GM10248 (cell line): Measurements from ENCODE around the gene MAP3K2.

Experiments
- CTCF ChIA-PET: fragments of 300-600 bp; sonication (Branson Sonifier 250); formaldehyde crosslinking; extraction: SDS; loops from one replicate; lab custom pipeline; 2021; ENCODE audit warnings: antibody characterized with exemption; lab: Yijun Ruan, JAX
- POLR2A ChIA-PET: fragments of 350-650 bp; sonication (Branson Sonifier 250); formaldehyde crosslinking; extraction: SDS; loops from one replicate; lab custom pipeline; 2020; ENCODE audit warnings: antibody characterized with exemption; lab: Yijun Ruan, JAX
- DNase-seq: peaks from one replicate; pipeline ENCODE4 v3.0.0; 2012; ENCODE audit errors: extremely low spot score
- TF ChIP-seq, protein P1 (sequence below): IDR thresholded peaks from 2 replicates; pipeline ENCODE4 v1.5.1; 2012; ENCODE audit warnings: mild to moderate bottlenecking, low read depth; ENCODE audit errors: extremely low read depth, missing control alignments, control extremely low read depth

The MAP3K2 gene

DNA sequence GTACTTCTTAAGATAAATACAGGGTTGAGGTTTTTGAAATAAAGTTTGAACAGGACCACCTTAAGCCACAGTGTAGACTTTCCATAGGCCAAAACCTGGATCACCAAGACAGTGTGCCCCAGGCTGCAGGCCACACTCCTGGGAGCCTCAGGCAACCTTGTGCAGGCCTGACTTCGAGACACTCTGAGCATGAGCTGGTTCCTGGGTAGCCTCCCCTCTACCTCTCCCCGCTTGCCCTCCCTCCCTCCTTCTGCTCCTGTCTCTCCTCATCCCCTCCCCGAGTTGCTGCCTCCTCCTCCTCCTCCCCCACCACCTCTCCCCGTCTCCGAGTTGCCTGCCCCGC is 19.9 kb upstream of the MAP3K2 start:
- ChIA-PET CTCF (interaction anchor here (1.1 kb wide), 1 partner anchor 17 kb away, joined by 3 read pairs; no protein-coding TSS in a partner anchor), POLR2A (no interaction called here)
- TF ChIP-seq, protein P1, sequence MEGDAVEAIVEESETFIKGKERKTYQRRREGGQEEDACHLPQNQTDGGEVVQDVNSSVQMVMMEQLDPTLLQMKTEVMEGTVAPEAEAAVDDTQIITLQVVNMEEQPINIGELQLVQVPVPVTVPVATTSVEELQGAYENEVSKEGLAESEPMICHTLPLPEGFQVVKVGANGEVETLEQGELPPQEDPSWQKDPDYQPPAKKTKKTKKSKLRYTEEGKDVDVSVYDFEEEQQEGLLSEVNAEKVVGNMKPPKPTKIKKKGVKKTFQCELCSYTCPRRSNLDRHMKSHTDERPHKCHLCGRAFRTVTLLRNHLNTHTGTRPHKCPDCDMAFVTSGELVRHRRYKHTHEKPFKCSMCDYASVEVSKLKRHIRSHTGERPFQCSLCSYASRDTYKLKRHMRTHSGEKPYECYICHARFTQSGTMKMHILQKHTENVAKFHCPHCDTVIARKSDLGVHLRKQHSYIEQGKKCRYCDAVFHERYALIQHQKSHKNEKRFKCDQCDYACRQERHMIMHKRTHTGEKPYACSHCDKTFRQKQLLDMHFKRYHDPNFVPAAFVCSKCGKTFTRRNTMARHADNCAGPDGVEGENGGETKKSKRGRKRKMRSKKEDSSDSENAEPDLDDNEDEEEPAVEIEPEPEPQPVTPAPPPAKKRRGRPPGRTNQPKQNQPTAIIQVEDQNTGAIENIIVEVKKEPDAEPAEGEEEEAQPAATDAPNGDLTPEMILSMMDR, result no peak
- DNase-seq, result no peak

DNA sequence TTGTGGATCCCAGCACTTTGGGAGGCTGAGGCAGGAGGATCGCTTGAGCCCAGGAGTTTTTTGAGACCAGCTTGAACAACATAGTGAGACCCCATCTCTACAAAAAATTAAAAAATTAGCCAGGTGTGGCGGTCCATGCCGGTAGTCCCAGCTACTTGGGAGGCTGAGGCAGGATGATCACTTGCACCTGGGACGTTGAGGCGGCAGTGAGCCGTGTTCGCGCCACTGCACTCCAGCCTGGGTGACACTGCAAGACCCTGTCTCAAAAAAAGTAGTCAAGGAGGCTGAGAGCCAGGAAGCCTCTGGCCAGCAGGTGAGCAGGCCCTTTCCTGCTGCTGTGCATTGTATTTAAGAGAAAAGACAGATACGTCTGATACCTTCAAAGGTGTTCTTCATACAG is 19.3 kb upstream of the MAP3K2 start:
- POLR2A ChIA-PET, result no interaction called here
- TF ChIP-seq, protein P1, result no peak
- CTCF ChIA-PET, result interaction anchor here (1.2 kb wide), 1 partner anchor 8 kb away, joined by 3 read pairs; no protein-coding TSS in a partner anchor

GRCh38 chr2:127406454-127406853 is 18.7 kb upstream of the MAP3K2 start:
- TF ChIP-seq, protein P1, result no peak
- no peak for DNase-seq
- POLR2A ChIA-PET, result no interaction called here
- CTCF ChIA-PET, result interaction anchor here (1.2 kb wide), 1 partner anchor 9 kb away, joined by 3 read pairs; no protein-coding TSS in a partner anchor

More for the DNA sequence above, 19.3 kb upstream of the MAP3K2 start:
- peak; percentile 4 for DNase-seq

GRCh38 chr2:127405255-127405610 is 17.5 kb upstream of the MAP3K2 start:
- DNase-seq, result no peak
- ChIA-PET CTCF (interaction anchor here (0.8 to 0.9 kb wide), 2 partner anchors 12 to 14 kb away, joined by 3 read pairs; no protein-coding TSS in a partner anchor), POLR2A (no interaction called here)
- TF ChIP-seq, protein P1, result no peak

DNA sequence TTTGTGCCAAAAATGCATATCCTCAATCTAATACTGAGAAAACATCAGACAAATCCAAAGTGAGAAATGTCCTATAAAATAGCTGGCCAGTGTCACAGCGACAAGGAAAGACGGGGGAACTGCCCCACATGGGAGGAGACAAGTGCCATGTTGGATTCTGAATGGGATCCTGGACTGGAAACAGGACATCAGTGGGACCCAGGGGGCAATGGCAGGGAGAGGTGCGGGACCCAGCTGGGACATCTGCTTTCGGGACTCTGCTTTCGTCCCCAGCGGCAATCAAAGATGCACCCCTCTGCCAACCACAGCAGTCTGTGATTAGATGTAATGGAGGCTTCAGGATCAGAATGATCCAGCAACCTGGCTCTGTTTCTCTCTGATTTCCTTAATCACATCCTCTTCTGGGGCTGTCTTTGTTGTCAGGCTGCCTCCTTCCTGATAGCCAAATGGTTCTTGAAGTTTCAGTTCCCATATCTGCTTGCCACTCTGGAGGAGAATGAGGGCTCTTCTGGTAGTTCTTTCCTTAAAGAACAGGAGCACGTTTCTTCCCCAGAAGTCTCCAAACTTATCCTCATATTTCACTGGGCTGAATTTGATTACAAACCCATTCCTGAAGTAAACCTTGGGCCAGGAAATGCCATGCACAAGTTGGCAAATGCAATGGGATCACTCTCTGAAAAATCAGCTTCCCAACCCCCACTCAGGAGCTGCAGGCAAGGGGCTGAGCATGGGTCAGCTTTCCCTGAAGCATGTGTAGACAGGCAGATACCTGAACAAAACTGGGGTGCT is 16.9 kb upstream of the MAP3K2 start:
- DNase-seq, result no peak
- TF ChIP-seq, protein P1, result no peak
- ChIA-PET CTCF (interaction anchor here (0.8 to 1.3 kb wide), 3 partner anchors 10 to 13 kb away, joined by 3 to 4 read pairs (median 3); no protein-coding TSS in a partner anchor), POLR2A (no interaction called here)

GRCh38 chr2:127403460-127403859 is 15.7 kb upstream of the MAP3K2 start:
- CTCF ChIA-PET, result interaction anchor here (1.3 to 1.9 kb wide), 3 partner anchors 9 to 13 kb away, joined by 4 to 12 read pairs (median 7); no protein-coding TSS in a partner anchor
- TF ChIP-seq, protein P1, result no peak
- DNase-seq, result no peak

More at GRCh38 chr2:127403460-127403859, 15.7 kb upstream of the MAP3K2 start:
- POLR2A ChIA-PET, result no interaction called here
